IMR-90 (cell line): ENCODE results near the gene TIMM10. TPM values are rescaled to one million over a fixed set of nuclear protein-coding genes. Genes with fewer than 3 reads are reported as not detected.

Experiments used
- ATAC-seq: fragments of 200-7000 bp; cut with Tn5 transposase; 2 replicates; pipeline ENCODE4 v1.9.1; 2020; ENCODE audit warnings: low read depth, mild to moderate bottlenecking, moderate library complexity
- BruUV-seq: library from RNA; stranded (reverse); fragments of 400-500 nt; replicated peaks from 2 replicates; lab custom pipeline; 2021; lab: Mats Ljungman, UMichigan
- CTCF ChIA-PET: fragments of 300-600 bp; formaldehyde crosslinking; extraction: SDS; loops from one replicate; lab custom pipeline; 2021; ENCODE audit warnings: antibody characterized with exemption; lab: Yijun Ruan, JAX
- POLR2A ChIA-PET: fragments of 300-600 bp; sonication (Branson Sonifier 250); formaldehyde crosslinking; loops from one replicate; lab custom pipeline; 2022; ENCODE audit warnings: antibody characterized with exemption; ENCODE audit not compliant: unreplicated experiment; lab: Charles Lee
- DNase-seq: peaks from one replicate; pipeline ENCODE4 v3.0.0; 2013
- H2AFZ ChIP-seq: replicated peaks from 2 replicates; pipeline ENCODE3; 2013; ENCODE audit warnings: low read length, mild to moderate bottlenecking; ENCODE audit not compliant: poor library complexity
- H2AK5ac ChIP-seq: 2 replicates; pipeline ENCODE4 v1.6.1; 2013; ENCODE audit warnings: low read depth, low read length, inconsistent platforms
- H2AK9ac ChIP-seq: replicated peaks from 2 replicates; pipeline ENCODE3; 2013; ENCODE audit warnings: mild to moderate bottlenecking, low read depth, low read length, moderate library complexity; ENCODE audit not compliant: poor library complexity
- H2BK120ac ChIP-seq: 2 replicates; pipeline ENCODE4 v1.6.1; 2013; ENCODE audit warnings: low read depth, low read length, inconsistent platforms
- H2BK15ac ChIP-seq: 3 replicates; pipeline ENCODE4 v1.6.1; 2013; ENCODE audit warnings: low read depth, low read length, inconsistent platforms
- H2BK20ac ChIP-seq: 2 replicates; pipeline ENCODE4 v1.6.1; 2013; ENCODE audit warnings: low read depth, mild to moderate bottlenecking, inconsistent platforms, low read length, moderate library complexity
- H2BK5ac ChIP-seq: 2 replicates; pipeline ENCODE4 v1.6.1; 2013; ENCODE audit warnings: mild to moderate bottlenecking, low read depth, low read length, inconsistent platforms; ENCODE audit not compliant: poor library complexity, severe bottlenecking
- H3K14ac ChIP-seq: replicated peaks from 2 replicates; pipeline ENCODE4 v1.6.1; 2013; ENCODE audit warnings: low read depth, low read length, inconsistent platforms
- H3K18ac ChIP-seq: 2 replicates; pipeline ENCODE4 v1.6.1; 2013; ENCODE audit warnings: low read depth, low read length, control low read depth
- H3K23ac ChIP-seq: 2 replicates; pipeline ENCODE4 v1.6.1; 2013; ENCODE audit warnings: low read depth, low read length, inconsistent platforms
- H3K27ac ChIP-seq: 2 replicates; pipeline ENCODE4 v1.5.1; 2013; ENCODE audit warnings: mild to moderate bottlenecking, control low read depth, low read length; ENCODE audit not compliant: insufficient read depth
- H3K27me3 ChIP-seq: 2 replicates; pipeline ENCODE4 v1.6.1; 2013; ENCODE audit warnings: low read length; ENCODE audit not compliant: control insufficient read depth, insufficient read depth
- H3K36me3 ChIP-seq: 2 replicates; pipeline ENCODE4 v1.6.1; 2013; ENCODE audit warnings: low read length, mixed read lengths; ENCODE audit not compliant: control insufficient read depth, insufficient read depth
- H3K4ac ChIP-seq: 2 replicates; pipeline ENCODE4 v1.6.1; 2013; ENCODE audit warnings: low read depth, low read length, inconsistent platforms
- H3K4me1 ChIP-seq: 2 replicates; pipeline ENCODE4 v1.6.1; 2013; ENCODE audit warnings: low read length, mixed read lengths; ENCODE audit not compliant: control insufficient read depth, insufficient read depth
- H3K4me2 ChIP-seq: 2 replicates; pipeline ENCODE4 v1.6.1; 2013; ENCODE audit warnings: low read depth, mild to moderate bottlenecking, control low read depth, low read length, moderate library complexity
- H3K4me3 ChIP-seq: 2 replicates; pipeline ENCODE4 v1.5.1; 2013; ENCODE audit warnings: low read depth, mild to moderate bottlenecking, control low read depth, low read length, moderate library complexity; ENCODE audit not compliant: insufficient read depth
- H3K56ac ChIP-seq: 2 replicates; pipeline ENCODE4 v1.6.1; 2013; ENCODE audit warnings: low read length, inconsistent platforms; ENCODE audit not compliant: insufficient read depth; ENCODE audit errors: extremely low read depth
- H3K79me1 ChIP-seq, 2 experiments: 2 replicates each; pipeline ENCODE4 v1.6.1; 2013; ENCODE audit warnings: low read length in 2 of 2, inconsistent platforms in 1 of 2, low read depth in 1 of 2
- H3K9ac ChIP-seq: 2 replicates; pipeline ENCODE4 v1.6.1; 2013; ENCODE audit warnings: low read depth, low read length, control low read depth
- H3K9me1 ChIP-seq: 2 replicates; pipeline ENCODE4 v1.6.1; 2013; ENCODE audit warnings: low read length, inconsistent platforms; ENCODE audit not compliant: insufficient read depth
- H3K9me3 ChIP-seq: 2 replicates; pipeline ENCODE4 v1.6.1; 2013; ENCODE audit warnings: low read length; ENCODE audit not compliant: control insufficient read depth, insufficient read depth
- H4K20me1 ChIP-seq: 2 replicates; pipeline ENCODE4 v1.6.1; 2013; ENCODE audit warnings: low read length, inconsistent platforms; ENCODE audit not compliant: insufficient read depth
- H4K5ac ChIP-seq: 2 replicates; pipeline ENCODE4 v1.6.1; 2013; ENCODE audit warnings: mild to moderate bottlenecking, low read depth, low read length, control low read depth
- H4K8ac ChIP-seq, 2 experiments: 2 replicates each; pipeline ENCODE4 v1.6.1; 2013; ENCODE audit warnings: low read depth in 2 of 2, low read length in 2 of 2, control low read depth in 1 of 2, inconsistent platforms in 1 of 2
- H4K91ac ChIP-seq: 2 replicates; pipeline ENCODE4 v1.6.1; 2013; ENCODE audit warnings: low read depth, low read length, inconsistent platforms; ENCODE audit not compliant: insufficient read depth
- CHD1 ChIP-seq: IDR thresholded peaks from 2 replicates; pipeline ENCODE4 v1.6.1; 2012; ENCODE audit warnings: low read depth, low read length, improper control_type of control experiment
- FOS ChIP-seq: fragments of 150-350 bp; IDR thresholded peaks from 2 replicates; pipeline ENCODE4 v1.6.1; 2016; ENCODE audit warnings: low read depth, low read length
- POLR2A ChIP-seq: IDR thresholded peaks from 2 replicates; pipeline ENCODE4 v1.6.1; 2012; ENCODE audit warnings: mild to moderate bottlenecking, low read depth, low read length
- RCOR1 ChIP-seq: IDR thresholded peaks from 2 replicates; pipeline ENCODE4 v1.6.1; 2012; ENCODE audit warnings: mild to moderate bottlenecking, low read length, improper control_type of control experiment; ENCODE audit not compliant: insufficient replicate concordance
- SMC3 ChIP-seq: fragments of 150-350 bp; IDR thresholded peaks from 2 replicates; pipeline ENCODE4 v1.6.1; 2016; ENCODE audit warnings: low read depth, mild to moderate bottlenecking, antibody characterized with exemption, low read length, moderate library complexity
- USF2 ChIP-seq: fragments of 150-350 bp; IDR thresholded peaks from 2 replicates; pipeline ENCODE4 v1.6.1; 2017; ENCODE audit warnings: mild to moderate bottlenecking, antibody characterized with exemption, low read length, low read depth
- WGBS, 2 experiments: methylation state at CpG; one replicate each; pipeline versions ENCODE4 v1.1.5 to v1.1.7; 2013; ENCODE audit warnings: missing lambda C conversion rate in 2 of 2; ENCODE audit not compliant: insufficient read length in 1 of 2; ENCODE audit errors: extremely low coverage in 2 of 2; 5-methylcytosine and 5-hydroxymethylcytosine counted together
- dilution Hi-C: fragments of 300-500 bp; cut with HindIII; formaldehyde crosslinking; loops from one replicate; pipeline ENCODE4 v1.14.3; 2018; ENCODE audit warnings: low sequenced_read_pairs; ENCODE audit not compliant: unreplicated experiment
- in situ Hi-C: fragments of 300-500 bp; cut with MboI; formaldehyde crosslinking; loops from 3 replicates; pipeline ENCODE4 v1.14.3; 2019; ENCODE audit warnings: low sequenced_read_pairs, inconsistent platforms, mixed read lengths
- intact Hi-C: fragments of 100-400 bp; cut with micrococcal nuclease; formaldehyde crosslinking; loops from 2 replicates; pipeline ENCODE4 v1.10.0; 2022
- polyA plus RNA-seq, 3 experiments: library from polyadenylated mRNA; depleted of rRNA; stranded (reverse); fragments of >200 nt; gene quantifications; 2 replicates each; pipeline ENCODE4 v1.2.3, GENCODE V29; 2012; ENCODE audit warnings: low replicate concordance in 1 of 3
- total RNA-seq: library from RNA; depleted of rRNA; stranded (reverse); fragments of >200 nt; gene quantifications from 2 replicates; pipeline ENCODE4 v1.2.3, GENCODE V29; 2012
- TF ChIP-seq, protein P1 (sequence below): fragments of 150-350 bp; IDR thresholded peaks from 2 replicates; pipeline ENCODE4 v1.6.1; 2016; ENCODE audit warnings: low read depth, mild to moderate bottlenecking, low read length, moderate library complexity, borderline replicate concordance

The TIMM10 gene
- total and polyA plus RNA-seq, 2 of the 4 experiments (the other 2 are of a cell fraction): 96.8 to 135 TPM

- Histone ChIP-seq H3K56ac (no peak overlapping the region), H3K18ac (no peak overlapping the region), H3K4ac (no peak overlapping the region), H4K8ac (no peak overlapping the region), H3K4me2 (no peak overlapping the region), H2BK15ac (no peak overlapping the region), H3K36me3 (no peaks in the 10 kb centered on the region), H3K14ac (no peak overlapping the region), H2BK20ac (no peak overlapping the region), H3K79me1 (no peaks in the 10 kb centered on the region), H2AK5ac (no peak overlapping the region), H3K4me3 (no peak overlapping the region), H3K27me3 (peaks cover 30% of the 10 kb centered on the region), H3K27ac (no peak overlapping the region), H3K4me1 (no peaks in the 10 kb centered on the region; the same call in 1 of the 2 replicates), H3K9ac (no peak overlapping the region), H3K23ac (no peak overlapping the region), H4K91ac (no peak overlapping the region), H4K5ac (no peak overlapping the region), H4K20me1 (no peaks in the 10 kb centered on the region), H3K9me1 (no peaks in the 10 kb centered on the region), H2BK120ac (no peak overlapping the region), H2AK9ac (no peak overlapping the region), H3K9me3 (no peaks in the 10 kb centered on the region), H2AFZ (no peak overlapping the region), H2BK5ac (no peak overlapping the region)
- intact Hi-C loops (no loop called here), dilution Hi-C loops (no loop called here), in situ Hi-C loops (no loop called here)
- DNase-seq (no peak), ATAC-seq (no peak)
- whole genome bisulfite sequencing, 2 experiments: 83% methylated on average over 1 of the region's 5 CpGs; no CpG with 5 or more reads in 1 of the 2 experiments
- ChIA-PET POLR2A (no interaction called here), CTCF (no interaction called here)
- BruUV-seq: no TSS peak
- TF ChIP-seq FOS: no peak
- no peak for TF ChIP-seq POLR2A
- no peak for TF ChIP-seq CHD1
- TF ChIP-seq, protein P1, sequence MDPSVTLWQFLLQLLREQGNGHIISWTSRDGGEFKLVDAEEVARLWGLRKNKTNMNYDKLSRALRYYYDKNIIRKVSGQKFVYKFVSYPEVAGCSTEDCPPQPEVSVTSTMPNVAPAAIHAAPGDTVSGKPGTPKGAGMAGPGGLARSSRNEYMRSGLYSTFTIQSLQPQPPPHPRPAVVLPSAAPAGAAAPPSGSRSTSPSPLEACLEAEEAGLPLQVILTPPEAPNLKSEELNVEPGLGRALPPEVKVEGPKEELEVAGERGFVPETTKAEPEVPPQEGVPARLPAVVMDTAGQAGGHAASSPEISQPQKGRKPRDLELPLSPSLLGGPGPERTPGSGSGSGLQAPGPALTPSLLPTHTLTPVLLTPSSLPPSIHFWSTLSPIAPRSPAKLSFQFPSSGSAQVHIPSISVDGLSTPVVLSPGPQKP: no peak
- no peak for TF ChIP-seq SMC3
- TF ChIP-seq RCOR1: no peak
- TF ChIP-seq USF2: no peak
Measured at GRCh38 chr11:57541169-57541568, 10.6 kb upstream of the TIMM10 start.
